ENCODE data around the gene CTIF. TPM values are rescaled to one million over a fixed set of nuclear protein-coding genes. Genes with fewer than 3 reads are reported as not detected.

Gene CTIF
- total RNA-seq, 1 donor from 2014 or later, result 48.5 TPM

- H3K27ac Mint-ChIP-seq, result no peak overlapping the region
- H3K9me3 Mint-ChIP-seq, result no peaks in the 10 kb centered on the region
- no peaks in the 10 kb centered on the region for H3K27me3 Mint-ChIP-seq
- peaks cover 44% of the 10 kb centered on the region for H3K4me1 Mint-ChIP-seq (ENCODE audit: unreplicated experiment)
- no peak for DNase-seq (ENCODE audit: extremely low spot score, unreplicated experiment)
- no peaks in the 10 kb centered on the region for H3K36me3 Mint-ChIP-seq
- TF ChIP-seq, protein P1, sequence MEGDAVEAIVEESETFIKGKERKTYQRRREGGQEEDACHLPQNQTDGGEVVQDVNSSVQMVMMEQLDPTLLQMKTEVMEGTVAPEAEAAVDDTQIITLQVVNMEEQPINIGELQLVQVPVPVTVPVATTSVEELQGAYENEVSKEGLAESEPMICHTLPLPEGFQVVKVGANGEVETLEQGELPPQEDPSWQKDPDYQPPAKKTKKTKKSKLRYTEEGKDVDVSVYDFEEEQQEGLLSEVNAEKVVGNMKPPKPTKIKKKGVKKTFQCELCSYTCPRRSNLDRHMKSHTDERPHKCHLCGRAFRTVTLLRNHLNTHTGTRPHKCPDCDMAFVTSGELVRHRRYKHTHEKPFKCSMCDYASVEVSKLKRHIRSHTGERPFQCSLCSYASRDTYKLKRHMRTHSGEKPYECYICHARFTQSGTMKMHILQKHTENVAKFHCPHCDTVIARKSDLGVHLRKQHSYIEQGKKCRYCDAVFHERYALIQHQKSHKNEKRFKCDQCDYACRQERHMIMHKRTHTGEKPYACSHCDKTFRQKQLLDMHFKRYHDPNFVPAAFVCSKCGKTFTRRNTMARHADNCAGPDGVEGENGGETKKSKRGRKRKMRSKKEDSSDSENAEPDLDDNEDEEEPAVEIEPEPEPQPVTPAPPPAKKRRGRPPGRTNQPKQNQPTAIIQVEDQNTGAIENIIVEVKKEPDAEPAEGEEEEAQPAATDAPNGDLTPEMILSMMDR (conservative IDR thresholded peaks at IDR 0.05), result no peak
- no peak overlapping the region for H3K4me3 Mint-ChIP-seq
These were observed 197.8 kb downstream of the CTIF start for GRCh38 chr18:48736321-48737260.

DNA sequence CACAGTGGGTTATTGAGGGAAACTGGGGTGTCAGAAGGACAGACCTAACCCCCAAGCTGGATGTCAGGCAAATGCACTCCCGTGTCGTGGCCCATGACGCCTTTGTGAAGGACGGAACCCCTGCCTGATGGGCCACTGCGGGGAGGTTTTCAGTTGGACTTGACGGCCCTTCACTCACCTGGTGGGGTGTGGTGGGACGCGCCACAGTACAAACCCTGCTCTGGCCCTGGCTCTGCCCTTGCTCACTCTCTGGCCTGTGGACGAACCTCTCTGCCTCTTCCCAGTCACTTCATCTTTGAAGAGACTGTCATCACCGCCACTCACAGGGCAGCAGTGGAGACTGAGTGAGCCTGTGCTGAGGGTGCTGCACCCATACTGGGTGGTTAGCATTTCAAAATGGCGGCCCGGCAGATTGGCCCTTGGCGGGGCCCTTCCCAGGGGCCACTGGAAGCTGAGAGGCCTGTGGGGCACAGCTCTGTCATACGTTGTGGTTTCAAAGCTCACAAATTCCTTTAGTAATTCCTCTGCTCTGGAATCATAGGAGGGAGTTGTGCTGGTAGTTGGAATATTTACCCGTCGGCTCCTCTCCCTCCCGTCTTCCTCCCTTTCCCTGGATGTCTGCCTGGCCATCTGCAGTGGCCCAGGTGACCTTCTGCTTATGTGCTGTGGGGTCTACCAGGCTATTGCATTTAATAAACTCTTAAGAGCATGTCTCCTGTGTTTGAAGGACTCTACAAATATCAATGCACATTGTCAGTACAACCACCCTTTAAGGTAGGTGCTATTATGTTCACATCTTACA is 200.6 kb downstream of the CTIF start:
- Mint-ChIP-seq H3K4me1 (ENCODE audit: unreplicated experiment) (peaks cover 36% of the 10 kb centered on the region), H3K4me3 (no peak overlapping the region), H3K27ac (no peak overlapping the region)

GRCh38 chr18:48740068-48740440 is 201.2 kb downstream of the CTIF start:
- TF ChIP-seq, protein P1 (conservative IDR thresholded peaks at IDR 0.05), result no peak
- DNase-seq (ENCODE audit: extremely low spot score, unreplicated experiment), result no peak
- H3K4me3 Mint-ChIP-seq, result no peak overlapping the region
- peaks cover under 1% of the 10 kb centered on the region for H3K36me3 Mint-ChIP-seq
- H3K27ac Mint-ChIP-seq, result no peak overlapping the region
- no peaks in the 10 kb centered on the region for H3K27me3 Mint-ChIP-seq
- H3K4me1 Mint-ChIP-seq (ENCODE audit: unreplicated experiment), result peaks cover 32% of the 10 kb centered on the region
- H3K9me3 Mint-ChIP-seq, result no peaks in the 10 kb centered on the region

More for the DNA sequence above, 200.6 kb downstream of the CTIF start:
- TF ChIP-seq, protein P1 (conservative IDR thresholded peaks at IDR 0.05), result no peak
- H3K27me3 Mint-ChIP-seq, result no peaks in the 10 kb centered on the region
- DNase-seq (ENCODE audit: extremely low spot score, unreplicated experiment), result no peak
- H3K9me3 Mint-ChIP-seq, result no peaks in the 10 kb centered on the region
- no peaks in the 10 kb centered on the region for H3K36me3 Mint-ChIP-seq

DNA sequence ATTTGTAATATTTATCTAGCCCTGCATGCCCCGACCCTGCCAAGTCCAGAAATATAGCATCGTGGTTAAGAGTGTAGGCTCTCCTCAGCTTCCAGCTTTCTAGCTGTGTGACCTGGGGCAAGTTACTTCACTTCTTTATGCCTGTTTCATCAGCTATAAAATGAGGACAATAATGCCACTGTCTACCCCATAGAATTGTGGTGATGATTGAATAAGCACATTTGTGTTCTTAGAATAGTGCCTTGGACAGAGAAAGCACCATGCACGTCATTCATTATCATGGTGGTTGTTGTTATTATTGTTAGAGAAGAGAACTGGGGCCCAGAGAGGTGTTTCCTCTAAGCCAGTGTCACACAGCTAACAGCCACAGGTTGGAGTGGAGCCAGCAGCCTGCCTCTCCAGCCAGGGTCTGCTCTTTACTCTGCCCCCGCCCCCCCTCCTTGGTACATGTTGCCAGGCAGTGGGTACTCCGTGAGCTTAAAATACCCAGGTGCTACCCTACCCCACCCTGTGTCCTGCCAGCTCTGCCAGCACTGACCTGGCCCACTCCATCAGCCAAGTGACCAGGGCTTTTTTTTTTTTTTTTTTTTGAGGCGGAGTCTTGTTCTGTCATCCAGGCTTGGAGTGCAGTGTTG is 202.1 kb downstream of the CTIF start:
- H3K4me1 Mint-ChIP-seq (ENCODE audit: unreplicated experiment), result peaks cover 35% of the 10 kb centered on the region
- H3K27ac Mint-ChIP-seq, result no peak overlapping the region

GRCh38 chr18:48741866-48742265 is 203.0 kb downstream of the CTIF start:
- H3K9me3 Mint-ChIP-seq, result no peaks in the 10 kb centered on the region
- peaks cover 27% of the 10 kb centered on the region for H3K4me1 Mint-ChIP-seq (ENCODE audit: unreplicated experiment)
- H3K27me3 Mint-ChIP-seq, result no peaks in the 10 kb centered on the region
- no peak overlapping the region for H3K27ac Mint-ChIP-seq
- TF ChIP-seq, protein P1 (conservative IDR thresholded peaks at IDR 0.05), result no peak
- H3K4me3 Mint-ChIP-seq, result no peak overlapping the region
- no peak for DNase-seq (ENCODE audit: extremely low spot score, unreplicated experiment)
- H3K36me3 Mint-ChIP-seq, result peaks cover 5% of the 10 kb centered on the region

More for the DNA sequence above, 202.1 kb downstream of the CTIF start:
- H3K27me3 Mint-ChIP-seq, result no peaks in the 10 kb centered on the region
- TF ChIP-seq, protein P1 (conservative IDR thresholded peaks at IDR 0.05), result no peak
- no peak overlapping the region for H3K4me3 Mint-ChIP-seq
- DNase-seq (ENCODE audit: extremely low spot score, unreplicated experiment), result no peak
- no peaks in the 10 kb centered on the region for H3K9me3 Mint-ChIP-seq
- peaks cover 5% of the 10 kb centered on the region for H3K36me3 Mint-ChIP-seq
